NB4 (cell line): ENCODE results near the gene ADAMTS16.

ENCODE experiments used
- DNase-seq: peaks from one replicate; pipeline ENCODE4 v3.0.0; 2010; ENCODE audit warnings: low read depth
- H3K4me3 ChIP-seq: one replicate; pipeline ENCODE4 v1.5.1; 2011; ENCODE audit warnings: mild to moderate bottlenecking, low read depth, low read length, moderate library complexity
- MAX ChIP-seq: IDR thresholded peaks from 2 replicates; pipeline ENCODE4 v1.6.1; 2011; ENCODE audit warnings: low read depth, low read length
- MYC ChIP-seq: IDR thresholded peaks from 2 replicates; pipeline ENCODE4 v1.6.1; 2011; ENCODE audit warnings: low read depth, low read length
- POLR2A ChIP-seq: IDR thresholded peaks from 2 replicates; pipeline ENCODE4 v1.6.1; 2011; ENCODE audit warnings: mild to moderate bottlenecking; ENCODE audit not compliant: insufficient read length; ENCODE audit errors: extremely low read depth
- TF ChIP-seq, protein P1 (sequence below): IDR thresholded peaks from one replicate; pipeline ENCODE4 v1.5.1; 2012; ENCODE audit warnings: low read depth, low read length

Gene ADAMTS16

DNA sequence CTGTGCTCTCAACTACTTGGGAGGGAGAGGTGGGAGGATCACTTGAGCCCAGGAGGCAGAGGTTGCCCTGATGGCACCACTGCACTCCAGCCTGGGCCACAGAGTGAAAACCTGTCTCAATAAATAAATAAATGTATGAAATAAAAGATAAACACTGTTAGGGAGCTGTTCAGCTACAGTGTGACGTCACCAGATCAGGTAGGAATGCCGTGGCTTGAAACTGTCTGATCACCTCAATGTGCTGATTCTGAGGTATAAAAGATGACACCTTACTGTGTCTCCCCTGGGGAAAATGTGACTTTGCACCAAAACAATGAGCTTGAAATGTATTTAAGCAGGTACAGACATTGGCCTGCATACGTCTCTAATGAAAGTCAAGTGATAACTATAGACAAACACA, 133.3 kb downstream of the ADAMTS16 start:
- no peak for TF ChIP-seq MYC
- TF ChIP-seq, protein P1, sequence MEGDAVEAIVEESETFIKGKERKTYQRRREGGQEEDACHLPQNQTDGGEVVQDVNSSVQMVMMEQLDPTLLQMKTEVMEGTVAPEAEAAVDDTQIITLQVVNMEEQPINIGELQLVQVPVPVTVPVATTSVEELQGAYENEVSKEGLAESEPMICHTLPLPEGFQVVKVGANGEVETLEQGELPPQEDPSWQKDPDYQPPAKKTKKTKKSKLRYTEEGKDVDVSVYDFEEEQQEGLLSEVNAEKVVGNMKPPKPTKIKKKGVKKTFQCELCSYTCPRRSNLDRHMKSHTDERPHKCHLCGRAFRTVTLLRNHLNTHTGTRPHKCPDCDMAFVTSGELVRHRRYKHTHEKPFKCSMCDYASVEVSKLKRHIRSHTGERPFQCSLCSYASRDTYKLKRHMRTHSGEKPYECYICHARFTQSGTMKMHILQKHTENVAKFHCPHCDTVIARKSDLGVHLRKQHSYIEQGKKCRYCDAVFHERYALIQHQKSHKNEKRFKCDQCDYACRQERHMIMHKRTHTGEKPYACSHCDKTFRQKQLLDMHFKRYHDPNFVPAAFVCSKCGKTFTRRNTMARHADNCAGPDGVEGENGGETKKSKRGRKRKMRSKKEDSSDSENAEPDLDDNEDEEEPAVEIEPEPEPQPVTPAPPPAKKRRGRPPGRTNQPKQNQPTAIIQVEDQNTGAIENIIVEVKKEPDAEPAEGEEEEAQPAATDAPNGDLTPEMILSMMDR, result no peak
- no peak for TF ChIP-seq POLR2A
- no peak for TF ChIP-seq MAX
- no peak for DNase-seq
- no peak overlapping the region for H3K4me3 ChIP-seq

DNA sequence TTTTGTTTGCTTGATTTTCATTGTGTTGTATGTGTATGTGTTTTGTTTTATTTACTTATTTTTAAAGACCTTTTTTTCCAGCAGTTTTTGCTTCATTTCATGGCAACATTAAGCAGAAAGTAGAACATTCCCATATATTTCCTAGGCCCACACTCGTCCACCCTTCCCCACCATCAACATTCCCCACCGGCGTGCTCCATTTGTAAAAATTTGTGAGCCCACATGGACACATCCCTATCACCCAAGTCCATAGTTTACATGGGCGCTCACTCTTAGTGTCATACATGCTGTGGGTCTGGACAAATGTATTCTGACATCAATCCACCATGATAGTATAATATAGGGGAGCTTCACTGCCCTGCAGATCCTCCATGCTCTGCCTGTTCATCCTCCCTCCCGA, 133.8 kb downstream of the ADAMTS16 start:
- H3K4me3 ChIP-seq, result no peak overlapping the region
- no peak for DNase-seq
- TF ChIP-seq MAX, result no peak

- no peak for DNase-seq
- no peak overlapping the region for H3K4me3 ChIP-seq
- TF ChIP-seq POLR2A (no peak), MYC (no peak), MAX (no peak)
- TF ChIP-seq, protein P1, result no peak
These were observed 135.1 kb downstream of the ADAMTS16 start for GRCh38 chr5:5275211-5275610.

- no peak overlapping the region for H3K4me3 ChIP-seq
- TF ChIP-seq MAX (no peak), POLR2A (no peak), MYC (no peak)
- TF ChIP-seq, protein P1, result no peak
- no peak for DNase-seq
These were observed 136.3 kb downstream of the ADAMTS16 start for GRCh38 chr5:5276430-5276829.

DNA sequence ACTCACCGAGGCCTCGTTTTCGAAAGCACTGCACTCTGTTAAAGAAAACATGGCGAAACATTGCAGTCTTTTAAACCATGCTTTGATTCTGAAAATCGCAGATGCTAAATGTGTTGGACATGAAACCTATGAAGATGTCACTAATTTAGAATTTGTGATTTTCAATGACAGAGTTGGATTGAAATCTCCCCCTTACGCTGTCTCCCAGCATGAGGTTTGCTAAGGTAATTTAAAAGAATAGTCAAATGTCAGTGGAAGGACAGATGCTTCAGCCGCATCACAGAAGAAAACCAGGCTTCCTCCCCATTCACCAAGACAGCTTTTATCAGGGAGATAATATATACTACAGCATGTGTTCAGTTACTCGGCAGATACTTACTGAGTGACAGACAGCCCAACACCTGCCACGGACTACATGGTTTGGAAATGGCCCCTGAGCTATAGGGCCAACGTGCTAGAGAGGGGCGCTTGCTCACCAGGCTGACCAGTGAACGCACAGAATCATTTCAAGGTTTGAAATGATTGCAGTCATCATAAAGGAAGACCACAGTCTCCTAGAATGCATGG, 136.9 kb downstream of the ADAMTS16 start:
- no peak for DNase-seq
- no peak overlapping the region for H3K4me3 ChIP-seq
- TF ChIP-seq MAX, result no peak

DNA sequence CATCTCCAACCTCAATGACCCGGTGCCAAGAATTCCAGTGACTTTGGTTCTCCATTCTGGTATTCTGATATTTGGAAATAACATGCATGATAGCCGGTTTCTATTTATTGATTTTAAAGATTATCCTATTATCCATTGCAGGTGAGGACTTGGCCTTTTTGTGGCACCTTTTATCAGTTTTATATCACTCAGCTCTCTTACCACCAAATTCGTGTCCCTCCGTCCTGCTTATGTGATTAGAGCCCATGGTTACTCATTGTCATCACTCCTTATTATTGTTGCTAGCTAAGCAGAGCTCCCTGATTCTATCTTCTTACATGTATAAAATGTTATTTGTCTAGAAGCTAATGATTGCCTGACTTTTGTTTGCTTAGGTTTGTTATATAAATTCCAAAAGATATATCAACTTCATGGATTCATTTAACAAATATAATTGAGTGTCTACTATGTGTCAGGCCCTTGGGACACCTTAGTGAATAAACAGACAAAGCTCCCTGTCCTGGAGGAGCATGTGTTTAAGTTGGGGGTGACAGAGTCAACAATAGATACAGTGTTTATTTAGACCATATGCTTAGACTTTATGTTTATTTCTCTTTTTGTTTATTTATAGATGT, 138.2 kb downstream of the ADAMTS16 start:
- no peak overlapping the region for H3K4me3 ChIP-seq
- DNase-seq, result no peak
- TF ChIP-seq MAX (no peak), MYC (no peak), POLR2A (no peak)

DNA sequence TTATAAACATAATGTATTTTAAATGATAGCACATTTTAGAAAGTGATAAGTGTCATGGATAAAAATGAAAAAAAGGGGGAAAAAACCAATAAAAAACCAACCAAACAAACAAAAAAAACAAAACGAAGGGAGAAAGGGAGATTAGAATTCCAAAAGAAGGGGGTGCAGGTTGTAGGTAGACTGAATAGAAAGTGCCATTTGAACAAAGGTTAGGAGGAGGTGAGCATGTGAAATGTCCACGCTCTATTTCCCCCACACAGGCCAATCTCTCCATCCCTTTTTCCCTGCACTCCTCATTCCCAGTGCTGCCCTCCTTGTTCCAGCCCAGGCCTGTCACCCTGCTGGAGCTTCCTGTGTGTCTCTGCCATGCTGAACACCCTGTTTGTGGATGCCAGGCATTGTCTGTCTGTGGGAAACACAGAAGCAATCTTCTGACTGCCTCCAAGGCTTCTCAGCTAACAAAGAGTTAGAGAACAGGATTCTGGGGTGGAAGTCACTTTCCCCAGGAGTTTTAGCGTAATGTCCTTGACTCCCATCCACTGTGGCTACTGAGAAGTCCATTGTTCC, 138.8 kb downstream of the ADAMTS16 start:
- DNase-seq, result no peak
- TF ChIP-seq MAX (no peak), MYC (no peak)
- H3K4me3 ChIP-seq, result no peak overlapping the region
